ENCODE results near the gene NACC1. TPM values are rescaled to one million over a fixed set of nuclear protein-coding genes. Genes with fewer than 3 reads are reported as not detected.

Gene NACC1
- total RNA-seq, 2 donors from 2014 or later = 129 to 138 TPM

GRCh38 chr19:13092158-13092543 is 25.9 kb upstream of the NACC1 start:
- DNase-seq (ENCODE audit: low spot score) = no peak
- Mint-ChIP-seq H3K27me3 (peaks cover 8 to 20% of the 10 kb centered on the region in 2 donors), H3K4me3 (no peak overlapping the region), H3K4me1 (ENCODE audit: low read depth in 2 of 2) (peaks cover 6% of the 10 kb centered on the region in 2 donors), H3K9me3 (no peaks in the 10 kb centered on the region), H3K36me3 (no peaks in the 10 kb centered on the region), H3K27ac (no peak overlapping the region)
- no peak for ATAC-seq

GRCh38 chr19:13092606-13093235 is 25.3 kb upstream of the NACC1 start:
- Mint-ChIP-seq H3K27ac (no peak overlapping the region), H3K27me3 (peaks cover 8 to 20% of the 10 kb centered on the region in 2 donors), H3K4me1 (ENCODE audit: low read depth in 2 of 2) (peaks cover 6% of the 10 kb centered on the region in 2 donors), H3K4me3 (no peak overlapping the region), H3K36me3 (no peaks in the 10 kb centered on the region), H3K9me3 (no peaks in the 10 kb centered on the region)
- no peak for DNase-seq (ENCODE audit: low spot score)
- no peak for ATAC-seq

GRCh38 chr19:13093407-13094105 is 24.5 kb upstream of the NACC1 start:
- no peak overlapping the region for H3K27ac Mint-ChIP-seq
- H3K4me1 Mint-ChIP-seq (ENCODE audit: low read depth in 2 of 2) = peaks cover 9 to 13% of the 10 kb centered on the region in 2 donors
- H3K27me3 Mint-ChIP-seq = peaks cover 9 to 19% of the 10 kb centered on the region in 2 donors

GRCh38 chr19:13094106-13094504 is 24.0 kb upstream of the NACC1 start:
- no peak overlapping the region for H3K4me3 Mint-ChIP-seq
- ATAC-seq (no peak), DNase-seq (ENCODE audit: low spot score) (no peak)
- no peak overlapping the region for H3K27ac Mint-ChIP-seq
- H3K27me3 Mint-ChIP-seq = peaks cover 13 to 16% of the 10 kb centered on the region in 2 donors
- no peaks in the 10 kb centered on the region for H3K36me3 Mint-ChIP-seq
- H3K9me3 Mint-ChIP-seq = no peaks in the 10 kb centered on the region
- H3K4me1 Mint-ChIP-seq (ENCODE audit: low read depth in 2 of 2) = peaks cover 15% of the 10 kb centered on the region in 2 donors

More at GRCh38 chr19:13093407-13094105, 24.5 kb upstream of the NACC1 start:
- no peak overlapping the region for H3K4me3 Mint-ChIP-seq
- H3K9me3 Mint-ChIP-seq = no peaks in the 10 kb centered on the region
- peak; percentile 78 to 84 for ATAC-seq
- H3K36me3 Mint-ChIP-seq = no peaks in the 10 kb centered on the region
- peak; percentile 88 for DNase-seq (ENCODE audit: low spot score)

- DNase-seq (ENCODE audit: low spot score) (peak; percentile 54), ATAC-seq (no peak)
- Mint-ChIP-seq H3K27me3 (peaks cover 13 to 17% of the 10 kb centered on the region in 2 donors), H3K4me3 (no peak overlapping the region), H3K27ac (no peak overlapping the region), H3K4me1 (ENCODE audit: low read depth in 2 of 2) (peaks cover 19 to 20% of the 10 kb centered on the region in 2 donors), H3K36me3 (peaks cover 2% of the 10 kb centered on the region), H3K9me3 (peaks cover under 1% of the 10 kb centered on the region)
These were observed 23.2 kb upstream of the NACC1 start for GRCh38 chr19:13094771-13095392.

GRCh38 chr19:13095393-13095784 is 22.7 kb upstream of the NACC1 start:
- H3K9me3 Mint-ChIP-seq = peaks cover 5% of the 10 kb centered on the region
- H3K27me3 Mint-ChIP-seq = peaks cover 13 to 17% of the 10 kb centered on the region in 2 donors
- DNase-seq (ENCODE audit: low spot score) (no peak), ATAC-seq (no peak)
- H3K4me3 Mint-ChIP-seq = no peak overlapping the region
- H3K36me3 Mint-ChIP-seq = peaks cover 6% of the 10 kb centered on the region
- no peak overlapping the region for H3K27ac Mint-ChIP-seq
- H3K4me1 Mint-ChIP-seq (ENCODE audit: low read depth in 2 of 2) = peaks cover 24 to 25% of the 10 kb centered on the region in 2 donors

GRCh38 chr19:13095934-13096927 is 21.8 kb upstream of the NACC1 start:
- Mint-ChIP-seq H3K4me1 (ENCODE audit: low read depth in 2 of 2) (peaks cover 25 to 26% of the 10 kb centered on the region in 2 donors), H3K4me3 (peak overlapping the region; percentile 9), H3K36me3 (peaks cover 6% of the 10 kb centered on the region), H3K9me3 (peaks cover 5% of the 10 kb centered on the region), H3K27me3 (peaks cover 13 to 17% of the 10 kb centered on the region in 2 donors), H3K27ac (no peak overlapping the region)
- no peak for DNase-seq (ENCODE audit: low spot score)
- ATAC-seq = no peak

GRCh38 chr19:13097033-13097462 is 21.0 kb upstream of the NACC1 start:
- peaks cover 6% of the 10 kb centered on the region for H3K36me3 Mint-ChIP-seq
- DNase-seq (ENCODE audit: low spot score) (no peak), ATAC-seq (no peak)
- H3K27me3 Mint-ChIP-seq = peaks cover 13 to 15% of the 10 kb centered on the region in 2 donors
- no peak overlapping the region for H3K27ac Mint-ChIP-seq
- H3K9me3 Mint-ChIP-seq = peaks cover 5% of the 10 kb centered on the region
- peaks cover 29 to 30% of the 10 kb centered on the region in 2 donors for H3K4me1 Mint-ChIP-seq (ENCODE audit: low read depth in 2 of 2)
- H3K4me3 Mint-ChIP-seq = peak overlapping the region; percentile 39

GRCh38 chr19:13097463-13098258 is 20.4 kb upstream of the NACC1 start:
- Mint-ChIP-seq H3K27ac (no peak overlapping the region), H3K9me3 (peaks cover 5% of the 10 kb centered on the region), H3K36me3 (peaks cover 6% of the 10 kb centered on the region), H3K4me3 (peak overlapping the region; percentile 49), H3K4me1 (ENCODE audit: low read depth in 2 of 2) (peaks cover 29 to 30% of the 10 kb centered on the region in 2 donors), H3K27me3 (peaks cover 13 to 15% of the 10 kb centered on the region in 2 donors)
- DNase-seq (ENCODE audit: low spot score) (no peak), ATAC-seq (no peak)

- peaks cover 6% of the 10 kb centered on the region for H3K36me3 Mint-ChIP-seq
- H3K4me1 Mint-ChIP-seq (ENCODE audit: low read depth in 2 of 2) = peaks cover 30 to 32% of the 10 kb centered on the region in 2 donors
- peak overlapping the region; percentile 70 for H3K4me3 Mint-ChIP-seq
- H3K27ac Mint-ChIP-seq = peak overlapping the region in 1 of 2 donors; percentile 86
- DNase-seq (ENCODE audit: low spot score) (no peak), ATAC-seq (no peak)
- H3K9me3 Mint-ChIP-seq = peaks cover 5% of the 10 kb centered on the region
- peaks cover 13 to 15% of the 10 kb centered on the region in 2 donors for H3K27me3 Mint-ChIP-seq
These were observed 19.6 kb upstream of the NACC1 start for GRCh38 chr19:13098277-13099072.

- peaks cover 30 to 33% of the 10 kb centered on the region in 2 donors for H3K4me1 Mint-ChIP-seq (ENCODE audit: low read depth in 2 of 2)
- H3K4me3 Mint-ChIP-seq = peak overlapping the region; percentile 75
- peaks cover 6% of the 10 kb centered on the region for H3K36me3 Mint-ChIP-seq
- H3K27me3 Mint-ChIP-seq = peaks cover 13% of the 10 kb centered on the region in 2 donors
- ATAC-seq (peak; percentile 72 to 80), DNase-seq (ENCODE audit: low spot score) (peak; percentile 90)
- peak overlapping the region; percentile 83 to 86 for H3K27ac Mint-ChIP-seq
- peaks cover 5% of the 10 kb centered on the region for H3K9me3 Mint-ChIP-seq
These were observed 18.7 kb upstream of the NACC1 start for GRCh38 chr19:13099073-13099999.

Measured in natural killer cell treated with Interleukin-12 subunit alpha and Interleukin-12 subunit beta and Interleukin-15 and Interleukin-18, amount 100 ng/mL, for 72 hours (primary cell).